ENCODE results near the gene CPT2.
"Not testable (repeated sequence)": the region's sequence is repeated elsewhere in the genome, so short reads cannot be mapped to it uniquely, and the experiment has no call there.

CPT2 gene

GRCh38 chr1:53183095-53183990, 13.3 kb upstream of the CPT2 start:
- no peak for FAIRE-seq

GRCh38 chr1:53185955-53186297, 10.7 kb upstream of the CPT2 start:
- FAIRE-seq = not testable (repeated sequence)

GRCh38 chr1:53186533-53186932, 10.1 kb upstream of the CPT2 start:
- no peak for FAIRE-seq

- FAIRE-seq = no peak
Measured at GRCh38 chr1:53187401-53187800, 9.2 kb upstream of the CPT2 start.

DNA sequence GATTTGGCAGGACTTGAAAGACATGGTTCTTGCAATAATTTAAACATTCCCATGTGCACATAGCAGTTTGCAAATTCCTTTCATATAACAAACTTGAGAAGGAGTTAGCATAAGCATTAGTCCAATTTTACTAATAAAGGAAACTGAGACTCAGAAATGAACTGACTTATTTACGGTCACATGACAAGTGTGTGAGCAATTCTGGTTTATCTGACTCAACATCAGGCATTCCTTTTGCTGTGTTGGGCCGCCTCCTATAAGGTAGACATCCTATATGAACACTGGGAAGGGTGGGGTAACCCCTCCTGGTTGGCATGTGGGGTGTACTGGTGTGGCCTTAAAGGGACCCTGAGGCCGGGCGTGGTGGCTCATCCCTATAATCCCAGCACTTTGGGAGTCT, 8.5 kb upstream of the CPT2 start:
- no peak for FAIRE-seq

GRCh38 chr1:53189061-53189460, 7.6 kb upstream of the CPT2 start:
- FAIRE-seq = no peak

GRCh38 chr1:53190210-53190611, 6.4 kb upstream of the CPT2 start:
- no peak for FAIRE-seq

GRCh38 chr1:53195246-53196016, 1.2 kb upstream of the CPT2 start:
- FAIRE-seq = no peak

- no peak for FAIRE-seq
Measured at GRCh38 chr1:53196017-53196484, 573 bp upstream of the CPT2 start.

- no peak for FAIRE-seq
Measured at GRCh38 chr1:53197291-53198200, 922 bp downstream of the CPT2 start.

DNA sequence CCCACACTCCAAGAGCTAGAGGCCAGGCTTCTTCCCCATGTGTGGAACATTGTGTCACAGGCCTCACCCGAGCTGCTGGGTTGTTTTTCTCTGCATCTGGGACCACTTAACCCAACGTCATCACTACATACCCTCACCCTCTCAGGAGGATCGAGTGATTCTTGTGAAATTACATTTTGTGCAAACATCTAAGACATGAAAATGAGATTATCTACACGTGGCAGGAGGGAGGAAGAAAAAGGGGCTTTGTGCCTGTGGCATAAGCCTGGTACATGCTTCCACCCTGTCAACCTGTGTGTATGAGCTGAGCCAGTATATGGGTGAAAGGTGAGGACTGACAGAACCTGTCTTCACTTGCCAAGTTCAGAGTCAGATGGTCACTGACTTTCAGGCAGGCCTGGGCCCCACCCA, 1.6 kb downstream of the CPT2 start:
- FAIRE-seq = no peak

DNA sequence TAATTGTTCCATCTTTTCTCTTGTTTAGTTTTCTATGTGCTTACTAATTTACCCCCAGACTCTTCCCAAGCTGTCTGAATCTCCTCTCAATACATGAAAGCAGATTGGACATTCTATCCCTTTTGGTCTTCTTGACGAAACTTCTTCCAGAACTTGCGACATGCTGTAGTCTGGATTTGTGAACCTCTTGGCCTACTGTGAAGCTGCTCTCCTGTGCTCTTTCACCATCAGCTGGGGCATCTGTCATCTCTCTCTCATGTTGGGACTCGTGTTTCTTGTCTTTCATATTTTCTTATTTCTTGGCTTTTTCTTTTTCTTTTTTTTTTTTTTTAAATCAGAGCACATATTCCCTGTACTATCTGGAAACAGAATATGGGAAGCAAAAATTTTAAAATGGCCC, 6.8 kb downstream of the CPT2 start:
- FAIRE-seq = no peak

DNA sequence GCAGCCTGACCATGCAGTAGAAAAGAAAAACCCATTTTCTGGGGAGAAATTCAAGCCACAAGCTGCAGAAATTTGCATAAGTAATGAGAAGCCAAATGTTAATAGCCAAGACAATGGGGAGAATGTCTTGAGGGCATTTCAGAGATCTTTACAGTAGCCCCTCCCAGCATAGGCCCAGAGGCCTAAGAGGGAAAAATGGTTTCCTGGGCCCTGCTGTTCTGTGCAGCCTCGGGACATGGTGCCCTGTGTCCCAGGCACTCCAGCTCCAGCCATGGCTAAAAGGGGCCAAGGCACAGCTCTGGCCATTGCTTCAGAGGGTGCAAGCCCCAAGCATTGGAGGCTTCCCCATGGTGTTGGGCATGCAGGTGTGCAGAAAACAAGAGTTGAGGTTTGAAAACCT, 8.9 kb downstream of the CPT2 start:
- not testable (repeated sequence) for FAIRE-seq

GRCh38 chr1:53206083-53206685, 9.6 kb downstream of the CPT2 start:
- not testable (repeated sequence) for FAIRE-seq

- FAIRE-seq = no peak
Measured at GRCh38 chr1:53206735-53207379, 10.2 kb downstream of the CPT2 start.

GRCh38 chr1:53207726-53208125, 11.1 kb downstream of the CPT2 start:
- no peak for FAIRE-seq

- FAIRE-seq = no peak
Measured at GRCh38 chr1:53210352-53210751, 13.7 kb downstream of the CPT2 start.

DNA sequence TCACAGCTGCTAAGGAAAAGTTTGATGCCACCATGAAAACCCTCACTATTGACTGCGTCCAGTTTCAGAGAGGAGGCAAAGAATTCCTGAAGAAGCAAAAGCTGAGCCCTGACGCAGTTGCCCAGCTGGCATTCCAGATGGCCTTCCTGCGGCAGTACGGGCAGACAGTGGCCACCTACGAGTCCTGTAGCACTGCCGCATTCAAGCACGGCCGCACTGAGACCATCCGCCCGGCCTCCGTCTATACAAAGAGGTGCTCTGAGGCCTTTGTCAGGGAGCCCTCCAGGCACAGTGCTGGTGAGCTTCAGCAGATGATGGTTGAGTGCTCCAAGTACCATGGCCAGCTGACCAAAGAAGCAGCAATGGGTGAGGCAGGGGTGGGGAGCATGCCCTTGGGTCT, 14.3 kb downstream of the CPT2 start:
- FAIRE-seq = no peak

DNA sequence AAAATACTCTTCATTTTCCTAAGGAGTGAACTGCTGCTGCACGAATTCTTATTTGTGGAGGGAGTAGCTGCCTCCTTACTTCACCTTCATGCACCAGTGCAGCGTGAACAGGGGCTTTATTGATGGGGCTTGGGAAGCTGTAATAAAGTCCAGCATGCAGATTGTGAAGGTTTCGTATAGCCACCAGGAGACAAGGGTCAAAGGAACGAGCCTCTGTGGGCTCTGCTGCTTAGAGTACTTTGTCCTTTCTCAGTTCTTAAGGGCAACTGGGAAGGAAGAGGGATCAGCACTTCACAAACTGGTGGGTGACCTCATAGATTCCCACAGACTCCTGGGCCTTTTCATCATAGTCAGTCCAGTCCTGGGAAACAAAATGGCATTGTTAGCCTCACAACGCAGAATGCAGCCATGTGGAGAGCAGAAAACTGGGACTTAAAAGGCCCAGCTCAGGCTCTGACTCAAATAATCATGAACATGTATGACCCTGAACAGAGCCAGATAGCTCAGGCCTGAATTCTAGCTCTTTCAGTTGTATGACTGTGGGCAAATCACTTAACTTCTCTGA, 17.8 kb downstream of the CPT2 start:
- no peak for FAIRE-seq

DNA sequence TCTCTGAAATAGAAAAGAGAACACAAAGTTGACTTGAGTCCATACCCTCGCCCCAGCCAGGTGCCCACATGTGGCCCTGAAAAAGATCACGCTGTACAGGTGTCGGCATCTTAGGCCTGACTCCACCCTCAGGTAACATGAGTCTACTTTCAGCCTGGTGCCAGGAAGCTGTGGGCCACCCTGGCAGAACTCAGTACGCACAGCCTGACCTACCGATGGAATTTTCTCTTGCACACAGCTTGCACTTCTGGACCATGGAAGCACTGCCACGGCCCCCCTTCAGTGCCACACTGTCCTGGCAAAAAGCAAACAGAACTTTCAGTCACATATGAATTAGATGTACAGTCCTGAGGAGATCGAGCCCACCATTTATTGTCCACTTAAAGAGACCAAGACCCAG, 21.6 kb downstream of the CPT2 start:
- FAIRE-seq = no peak

GRCh38 chr1:53219711-53220110, 23.1 kb downstream of the CPT2 start:
- FAIRE-seq = no peak

All from islet of Langerhans (tissue), 1 donor.